Omental fat pad (tissue), 4 donors: ENCODE results near the gene TNFRSF14. TPM values are rescaled to one million over a fixed set of nuclear protein-coding genes. Genes with fewer than 3 reads are reported as not detected.

ENCODE experiments used
- ATAC-seq: fragments of 150-250 bp; one replicate; pipeline ENCODE4 v1.9.1; 2016; ENCODE audit warnings: mild to moderate bottlenecking, moderate library complexity; ENCODE audit not compliant: low FRiP score
- DNase-seq: peaks from one replicate; pipeline ENCODE4 v3.0.0-alpha.2; 2019; ENCODE audit warnings: low spot score
- total RNA-seq, 4 donors: library from RNA; depleted of rRNA; stranded (reverse); fragments of >200 nt; gene quantifications; one replicate each; pipeline ENCODE4 v1.1.0, GENCODE V29; 2016
- TF ChIP-seq, protein P1 (sequence below), 3 donors: fragments of 450-650 bp; IDR thresholded peaks; one replicate each; pipeline ENCODE4 v1.5.1; 2016 to 2017; ENCODE audit warnings: antibody characterized with exemption in 3 of 3, mild to moderate bottlenecking in 3 of 3, moderate library complexity in 2 of 3

TNFRSF14 gene
- total RNA-seq, 4 donors from 2014 or later, result 26.6 to 108 (median 41.5) TPM

DNA sequence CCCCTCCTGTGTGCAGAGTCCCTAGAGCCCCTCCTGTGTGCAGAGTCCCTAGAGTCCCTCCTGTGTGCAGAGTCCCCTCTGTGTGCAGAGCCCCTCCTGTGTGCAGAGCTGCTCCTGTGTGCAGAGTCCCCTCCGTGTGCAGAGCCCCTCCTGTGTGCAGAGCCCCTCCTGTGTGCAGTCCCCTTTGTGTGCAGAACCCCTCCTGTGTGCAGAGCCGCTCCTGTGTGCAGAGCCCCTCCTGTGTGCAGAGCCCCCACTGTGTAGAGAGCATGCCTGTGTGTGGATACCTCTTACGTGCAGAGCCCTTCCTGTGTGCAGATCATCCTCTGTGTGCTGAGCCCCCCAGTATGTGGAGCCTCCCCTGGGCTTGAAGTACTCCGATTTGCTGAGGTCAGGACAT is 17.8 kb upstream of the TNFRSF14 start:
- DNase-seq, result no peak
- no peak for ATAC-seq
- TF ChIP-seq, protein P1, sequence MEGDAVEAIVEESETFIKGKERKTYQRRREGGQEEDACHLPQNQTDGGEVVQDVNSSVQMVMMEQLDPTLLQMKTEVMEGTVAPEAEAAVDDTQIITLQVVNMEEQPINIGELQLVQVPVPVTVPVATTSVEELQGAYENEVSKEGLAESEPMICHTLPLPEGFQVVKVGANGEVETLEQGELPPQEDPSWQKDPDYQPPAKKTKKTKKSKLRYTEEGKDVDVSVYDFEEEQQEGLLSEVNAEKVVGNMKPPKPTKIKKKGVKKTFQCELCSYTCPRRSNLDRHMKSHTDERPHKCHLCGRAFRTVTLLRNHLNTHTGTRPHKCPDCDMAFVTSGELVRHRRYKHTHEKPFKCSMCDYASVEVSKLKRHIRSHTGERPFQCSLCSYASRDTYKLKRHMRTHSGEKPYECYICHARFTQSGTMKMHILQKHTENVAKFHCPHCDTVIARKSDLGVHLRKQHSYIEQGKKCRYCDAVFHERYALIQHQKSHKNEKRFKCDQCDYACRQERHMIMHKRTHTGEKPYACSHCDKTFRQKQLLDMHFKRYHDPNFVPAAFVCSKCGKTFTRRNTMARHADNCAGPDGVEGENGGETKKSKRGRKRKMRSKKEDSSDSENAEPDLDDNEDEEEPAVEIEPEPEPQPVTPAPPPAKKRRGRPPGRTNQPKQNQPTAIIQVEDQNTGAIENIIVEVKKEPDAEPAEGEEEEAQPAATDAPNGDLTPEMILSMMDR (IDR thresholded peaks at IDR 0.05), result no peak

DNA sequence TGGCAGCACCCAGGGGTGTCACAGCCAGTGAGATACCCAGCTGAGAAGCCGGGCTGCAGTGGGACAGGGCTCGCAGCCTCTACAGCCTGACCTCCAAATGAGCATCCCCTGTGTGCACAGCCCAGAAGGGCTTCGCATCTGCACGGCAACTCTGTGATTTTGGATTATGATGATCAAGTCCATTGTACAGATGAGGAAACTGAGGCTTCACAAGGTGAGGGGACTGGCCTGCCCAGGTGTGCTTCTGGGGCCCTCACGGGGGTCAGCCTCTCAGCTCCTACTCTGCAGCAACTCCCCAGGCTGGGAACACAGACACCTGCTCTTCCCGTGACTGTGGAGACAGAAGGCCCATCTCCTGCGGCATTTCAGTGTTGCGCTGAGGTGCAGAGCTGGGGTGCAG is 17.3 kb upstream of the TNFRSF14 start:
- ATAC-seq, result no peak
- TF ChIP-seq, protein P1 (IDR thresholded peaks at IDR 0.05), result no peak
- no peak for DNase-seq

DNA sequence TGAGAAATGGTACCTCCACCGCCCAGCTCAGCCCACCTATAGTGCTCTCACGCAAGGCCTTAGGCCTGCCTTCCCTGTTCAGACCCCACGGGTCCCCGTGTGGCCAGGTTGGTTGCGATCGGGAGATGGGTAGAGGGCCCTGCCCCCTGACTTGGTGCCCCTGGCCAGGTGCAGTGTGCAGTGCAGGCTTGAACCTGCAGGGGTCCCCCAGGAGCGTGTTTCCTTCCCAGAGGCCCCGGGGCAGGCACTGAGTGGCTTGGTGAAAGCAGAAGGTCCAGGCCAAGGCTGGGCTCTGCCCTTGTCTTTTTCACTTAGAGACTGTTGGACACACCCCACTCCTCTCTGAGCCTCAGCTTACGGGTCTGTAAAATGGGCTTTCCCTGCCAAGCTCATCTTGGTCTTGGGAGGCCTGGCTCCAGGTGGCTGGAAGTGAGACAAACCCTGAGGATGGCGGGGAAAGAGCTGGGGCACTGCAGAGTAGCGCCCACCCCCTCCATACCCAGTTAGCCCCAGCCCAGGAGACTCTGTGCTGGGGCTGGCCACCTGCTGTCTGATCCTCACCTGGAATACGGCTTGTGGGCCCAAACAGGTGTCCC is 16.8 kb upstream of the TNFRSF14 start:
- ATAC-seq (no peak), DNase-seq (no peak)
- TF ChIP-seq, protein P1 (IDR thresholded peaks at IDR 0.05), result no peak

DNA sequence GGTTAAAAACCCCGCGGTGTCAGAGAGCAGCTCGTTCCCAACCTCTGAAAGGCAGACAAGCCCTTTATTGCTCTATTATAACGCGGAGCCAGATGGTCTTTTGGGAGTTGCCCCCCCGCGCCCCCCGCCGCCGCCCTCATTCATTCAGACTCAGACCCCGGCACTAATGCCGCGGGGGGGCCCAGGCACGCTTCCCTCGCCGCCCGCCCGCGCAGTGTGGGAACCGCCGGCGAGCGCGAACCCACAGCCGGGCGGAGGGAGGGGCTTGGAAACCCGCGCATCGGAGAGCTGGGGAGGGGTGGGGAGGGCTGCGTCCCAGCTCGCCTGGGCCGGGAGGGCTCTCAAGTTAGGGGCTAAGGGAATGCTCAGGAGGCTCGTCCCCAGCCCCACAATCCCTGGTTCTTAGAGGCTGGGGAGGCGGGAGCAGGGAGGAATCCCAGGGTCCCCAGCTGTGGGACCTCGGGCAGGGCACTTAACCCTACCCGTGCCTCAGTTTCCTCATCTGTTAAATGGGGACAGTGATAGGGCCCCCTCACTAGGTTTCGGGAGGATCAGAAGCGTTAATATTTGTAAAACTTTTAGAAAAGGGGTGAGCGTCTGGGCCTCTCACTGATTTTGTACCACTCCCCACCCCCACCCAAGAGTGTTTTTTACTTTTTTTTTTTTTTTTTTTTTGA is 15.2 kb upstream of the TNFRSF14 start:
- DNase-seq (no peak), ATAC-seq (no peak)
- TF ChIP-seq, protein P1 (IDR thresholded peaks at IDR 0.05), result no peak

DNA sequence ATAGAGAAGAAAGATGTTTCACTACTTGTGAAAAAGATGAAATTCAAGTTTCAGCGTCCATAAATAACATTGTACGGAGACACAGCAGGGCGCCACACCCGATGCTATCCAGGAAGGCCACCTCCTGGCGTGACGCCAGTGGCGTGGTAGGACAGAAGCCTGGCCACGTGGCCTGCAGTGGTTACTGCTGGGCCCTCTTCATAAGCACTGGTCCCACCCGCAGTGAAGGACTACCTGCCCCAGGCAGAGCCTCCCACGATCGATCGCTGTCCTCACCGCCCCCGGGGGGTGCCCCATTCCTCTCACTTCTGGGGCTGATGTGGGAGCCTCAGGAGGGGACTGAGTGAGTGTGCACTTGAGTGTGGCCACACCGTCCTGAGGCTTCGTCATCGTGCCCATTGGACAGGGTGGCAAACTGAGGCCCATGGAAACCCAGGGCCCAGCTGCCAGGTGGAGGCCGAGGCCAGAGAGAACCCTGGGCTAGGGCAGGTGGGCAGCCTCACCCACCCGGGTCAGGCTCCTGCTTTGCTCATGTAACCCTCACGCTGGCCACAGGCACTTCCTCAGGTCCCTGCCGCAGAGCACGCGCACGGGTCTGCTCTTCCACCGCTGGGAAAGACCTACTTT is 14.4 kb upstream of the TNFRSF14 start:
- ATAC-seq (no peak), DNase-seq (no peak)
- TF ChIP-seq, protein P1 (IDR thresholded peaks at IDR 0.05), result no peak

DNA sequence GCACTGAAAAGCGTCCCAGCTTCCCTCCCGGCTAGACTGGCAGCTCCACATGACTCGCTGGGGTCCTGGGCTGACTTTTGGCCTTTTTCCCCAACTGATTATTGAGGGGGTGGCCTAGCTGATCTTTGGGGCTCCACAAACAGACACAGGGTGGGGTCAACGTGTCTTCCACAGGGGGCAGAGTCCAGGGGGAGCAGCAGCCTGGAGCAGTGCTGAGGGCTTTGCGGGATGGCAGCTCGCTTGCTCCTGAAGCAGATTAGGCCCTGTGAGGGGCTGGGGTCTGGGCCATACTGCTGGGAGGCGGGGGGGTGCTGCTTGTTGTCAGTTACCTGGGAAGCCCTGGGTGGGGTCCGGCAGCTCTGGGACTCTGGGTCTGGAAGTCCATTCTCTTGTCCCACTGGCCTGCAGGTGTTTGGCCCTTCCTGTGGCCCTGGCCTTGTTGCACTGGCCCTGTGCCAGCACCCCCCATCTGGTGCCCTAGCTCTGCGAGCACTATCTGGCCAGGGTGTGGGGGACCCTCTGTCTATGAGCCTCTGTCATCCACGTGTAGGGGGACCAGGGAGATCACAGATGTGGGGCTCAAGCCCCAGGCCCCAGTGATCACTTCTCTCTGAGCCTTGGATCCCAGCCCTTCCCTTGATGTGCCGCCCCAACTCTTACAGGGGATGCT is 13.8 kb upstream of the TNFRSF14 start:
- DNase-seq, result no peak
- no peak for ATAC-seq
- TF ChIP-seq, protein P1 (IDR thresholded peaks at IDR 0.05), result no peak
